ENCODE results near the gene PTCH1.

PTCH1 gene

GRCh38 chr9:95513711-95514110 is 3.1 kb downstream of the PTCH1 start:
- in situ Hi-C loops (cut with MboI; ENCODE audit: low sequenced_read_pairs), result no loop called here

GRCh38 chr9:95512709-95513095 is 4.1 kb downstream of the PTCH1 start:
- in situ Hi-C loops (cut with MboI; ENCODE audit: low sequenced_read_pairs), result no loop called here

GRCh38 chr9:95511952-95512708 is 4.6 kb downstream of the PTCH1 start:
- in situ Hi-C loops (cut with MboI; ENCODE audit: low sequenced_read_pairs), result no loop called here

GRCh38 chr9:95511616-95511931 is 5.2 kb downstream of the PTCH1 start:
- in situ Hi-C loops (cut with MboI; ENCODE audit: low sequenced_read_pairs), result no loop called here

GRCh38 chr9:95510709-95511615 is 5.8 kb downstream of the PTCH1 start:
- in situ Hi-C loops (cut with MboI; ENCODE audit: low sequenced_read_pairs), result no loop called here

- in situ Hi-C loops (cut with MboI; ENCODE audit: low sequenced_read_pairs), result no loop called here
Measured at GRCh38 chr9:95509851-95510708, 6.7 kb downstream of the PTCH1 start.

- in situ Hi-C loops (cut with MboI; ENCODE audit: low sequenced_read_pairs), result no loop called here
Measured at GRCh38 chr9:95508968-95509850, 7.6 kb downstream of the PTCH1 start.

- in situ Hi-C loops (cut with MboI; ENCODE audit: low sequenced_read_pairs), result no loop called here
Measured at GRCh38 chr9:95508242-95508967, 8.4 kb downstream of the PTCH1 start.

- in situ Hi-C loops (cut with MboI; ENCODE audit: low sequenced_read_pairs), result no loop called here
Measured at GRCh38 chr9:95507464-95508241, 9.1 kb downstream of the PTCH1 start.

- in situ Hi-C loops (cut with MboI; ENCODE audit: low sequenced_read_pairs), result no loop called here
Measured at GRCh38 chr9:95506678-95507463, 9.9 kb downstream of the PTCH1 start.

GRCh38 chr9:95506428-95506677 is 10.4 kb downstream of the PTCH1 start:
- in situ Hi-C loops (cut with MboI; ENCODE audit: low sequenced_read_pairs), result no loop called here

- in situ Hi-C loops (cut with MboI; ENCODE audit: low sequenced_read_pairs), result no loop called here
Measured at GRCh38 chr9:95505717-95506427, 10.9 kb downstream of the PTCH1 start.

GRCh38 chr9:95505072-95505716 is 11.6 kb downstream of the PTCH1 start:
- in situ Hi-C loops (cut with MboI; ENCODE audit: low sequenced_read_pairs), result no loop called here

- in situ Hi-C loops (cut with MboI; ENCODE audit: low sequenced_read_pairs), result no loop called here
Measured at GRCh38 chr9:95504053-95504963, 12.5 kb downstream of the PTCH1 start.

- in situ Hi-C loops (cut with MboI; ENCODE audit: low sequenced_read_pairs), result no loop called here
Measured at GRCh38 chr9:95503369-95503768, 13.4 kb downstream of the PTCH1 start.

GRCh38 chr9:95502248-95502647 is 14.5 kb downstream of the PTCH1 start:
- in situ Hi-C loops (cut with MboI; ENCODE audit: low sequenced_read_pairs), result no loop called here

All from hTERT RPE-1 (cell line).